Caco-2 (cell line): ENCODE data around the gene ATG14. TPM values are rescaled to one million over a fixed set of nuclear protein-coding genes. Genes with fewer than 3 reads are reported as not detected.

Experiments
- BruUV-seq: library from RNA; stranded (reverse); fragments of 400-500 nt; replicated peaks from 2 replicates; lab custom pipeline; 2021; lab: Mats Ljungman, UMichigan
- CTCF ChIA-PET: fragments of 300-600 bp; sonication (Branson Sonifier 250); formaldehyde crosslinking; loops from one replicate; lab custom pipeline; 2022; ENCODE audit warnings: antibody characterized with exemption; lab: Charles Lee
- POLR2A ChIA-PET: fragments of 300-600 bp; sonication (Branson Sonifier 250); formaldehyde crosslinking; loops from one replicate; lab custom pipeline; 2022; ENCODE audit warnings: antibody characterized with exemption; lab: Charles Lee
- DNase-seq, 2 experiments: peaks; one replicate each; pipeline versions ENCODE4 v3.0.0 to v3.0.0-alpha.2; 2020 to 2022
- H3K27me3 ChIP-seq: replicated peaks from 2 replicates; pipeline ENCODE4 v1.6.0; 2011; ENCODE audit warnings: low read length; ENCODE audit not compliant: control insufficient read depth, insufficient read depth
- H3K36me3 ChIP-seq: 2 replicates; pipeline ENCODE4 v1.5.1; 2011; ENCODE audit warnings: low read length; ENCODE audit not compliant: control insufficient read depth, insufficient read depth
- H3K4me1 ChIP-seq: fragments of 250-450 bp; sonication (Bioruptor Pico); 2 replicates; pipeline ENCODE4 v1.5.1; 2020; ENCODE audit warnings: mild to moderate bottlenecking
- H3K4me3 ChIP-seq: 2 replicates; pipeline ENCODE4 v1.5.1; 2011; ENCODE audit warnings: low read depth, mild to moderate bottlenecking, control low read depth, low read length
- H3K9me3 ChIP-seq: fragments of 250-450 bp; sonication (Bioruptor Pico); 2 replicates; pipeline ENCODE4 v1.5.1; 2020; ENCODE audit warnings: mild to moderate bottlenecking, moderate library complexity
- H3K27ac Mint-ChIP-seq: one replicate; pipeline ENCODE4 v1.8.0; 2022; ENCODE audit warnings: mixed read lengths; ENCODE audit not compliant: unreplicated experiment
- H3K27me3 Mint-ChIP-seq: one replicate; pipeline ENCODE4 v1.8.0; 2022; ENCODE audit warnings: mixed read lengths; ENCODE audit not compliant: insufficient read depth, unreplicated experiment
- H3K36me3 Mint-ChIP-seq: one replicate; pipeline ENCODE4 v1.8.0; 2022; ENCODE audit warnings: mild to moderate bottlenecking, mixed read lengths; ENCODE audit not compliant: insufficient read depth, unreplicated experiment
- H3K4me1 Mint-ChIP-seq: one replicate; pipeline ENCODE4 v1.8.0; 2022; ENCODE audit warnings: low read depth, mixed read lengths; ENCODE audit not compliant: unreplicated experiment
- H3K4me3 Mint-ChIP-seq: one replicate; pipeline ENCODE4 v1.8.0; 2022; ENCODE audit warnings: mild to moderate bottlenecking, moderate library complexity, mixed read lengths; ENCODE audit not compliant: unreplicated experiment
- H3K9me3 Mint-ChIP-seq: one replicate; pipeline ENCODE4 v1.8.0; 2022; ENCODE audit warnings: mixed read lengths; ENCODE audit not compliant: unreplicated experiment
- CTCF ChIP-seq, 2 experiments: fragments of 200-600 bp in 1 of 2; IDR thresholded peaks; 1 replicate in 1 of 2; 2 replicates in 1 of 2; pipeline versions ENCODE4 v1.5.1 to v1.8.0; 2011 to 2022; ENCODE audit warnings: antibody characterized with exemption in 1 of 2, control low read depth in 1 of 2, inconsistent platforms in 1 of 2, low read depth in 1 of 2, low read length in 1 of 2, mild to moderate bottlenecking in 1 of 2, moderate library complexity in 1 of 2; ENCODE audit not compliant: insufficient read depth in 1 of 2, severe bottlenecking in 1 of 2, unreplicated experiment in 1 of 2
- intact Hi-C: fragments of 100-400 bp; cut with micrococcal nuclease; formaldehyde crosslinking; loops from one replicate; pipeline ENCODE4 v1.10.0; 2022; ENCODE audit not compliant: unreplicated experiment
- total RNA-seq: library from RNA; stranded (reverse); gene quantifications from 2 replicates; pipeline ENCODE4 v1.2.3, GENCODE V29; 2022

The ATG14 gene
- total RNA-seq, 1 experiment from 2014 or later = 13.1 TPM

GRCh38 chr14:55374771-55375170 lies 36.9 kb downstream of the ATG14 start:
- no peak for TF ChIP-seq CTCF (IDR thresholded peaks at IDR 0.05; ENCODE audit: insufficient read depth in 1 of 2, low read depth in 1 of 2, low read length in 1 of 2, severe bottlenecking in 1 of 2, unreplicated experiment in 1 of 2)
- no peak for DNase-seq
- Histone ChIP-seq H3K36me3 (no peaks in the 10 kb centered on the region; the same call in 1 of the 2 replicates), H3K4me1 (no peaks in the 10 kb centered on the region), H3K9me3 (no peaks in the 10 kb centered on the region), H3K4me3 (no peak overlapping the region), H3K27me3 (no peaks in the 10 kb centered on the region)
- peaks cover 29% of the 10 kb centered on the region for H3K36me3 Mint-ChIP-seq
- no peaks in the 10 kb centered on the region for H3K27me3 Mint-ChIP-seq
- H3K4me3 Mint-ChIP-seq = no peak overlapping the region
- CTCF ChIA-PET = no interaction called here
- POLR2A ChIA-PET = no interaction called here
- H3K4me1 Mint-ChIP-seq = no peaks in the 10 kb centered on the region
- intact Hi-C loops = no loop called here
- H3K27ac Mint-ChIP-seq = no peak overlapping the region
- H3K9me3 Mint-ChIP-seq = no peaks in the 10 kb centered on the region
- BruUV-seq = no TSS peak

GRCh38 chr14:55373784-55374705 lies 37.6 kb downstream of the ATG14 start:
- H3K4me3 ChIP-seq = no peak overlapping the region
- no peak for TF ChIP-seq CTCF (IDR thresholded peaks at IDR 0.05; ENCODE audit: insufficient read depth in 1 of 2, low read depth in 1 of 2, low read length in 1 of 2, severe bottlenecking in 1 of 2, unreplicated experiment in 1 of 2)
- Mint-ChIP-seq H3K27ac (no peak overlapping the region), H3K27me3 (no peaks in the 10 kb centered on the region), H3K4me3 (no peak overlapping the region), H3K9me3 (no peaks in the 10 kb centered on the region), H3K4me1 (no peaks in the 10 kb centered on the region), H3K36me3 (peaks cover 36% of the 10 kb centered on the region)
- no peaks in the 10 kb centered on the region; the same call in 1 of the 2 replicates for H3K36me3 ChIP-seq
- no peaks in the 10 kb centered on the region for H3K27me3 ChIP-seq
- no TSS peak for BruUV-seq
- intact Hi-C loops = no loop called here
- no peak for DNase-seq
- ChIA-PET CTCF (no interaction called here), POLR2A (no interaction called here)
- H3K4me1 ChIP-seq = no peaks in the 10 kb centered on the region
- H3K9me3 ChIP-seq = no peaks in the 10 kb centered on the region

- POLR2A ChIA-PET = no interaction called here
- no peak for DNase-seq
- intact Hi-C loops = no loop called here
Measured at GRCh38 chr14:55372825-55373224, 38.8 kb downstream of the ATG14 start.

More at GRCh38 chr14:55372825-55373224, 38.8 kb downstream of the ATG14 start:
- Histone ChIP-seq H3K4me1 (no peaks in the 10 kb centered on the region), H3K4me3 (no peak overlapping the region), H3K36me3 (no peaks in the 10 kb centered on the region; the same call in 1 of the 2 replicates), H3K9me3 (no peaks in the 10 kb centered on the region), H3K27me3 (no peaks in the 10 kb centered on the region)
- Mint-ChIP-seq H3K27ac (no peak overlapping the region), H3K4me3 (no peak overlapping the region), H3K4me1 (no peaks in the 10 kb centered on the region), H3K27me3 (no peaks in the 10 kb centered on the region), H3K9me3 (no peaks in the 10 kb centered on the region), H3K36me3 (peaks cover 43% of the 10 kb centered on the region)
- no TSS peak for BruUV-seq
- TF ChIP-seq CTCF (IDR thresholded peaks at IDR 0.05; ENCODE audit: insufficient read depth in 1 of 2, low read depth in 1 of 2, low read length in 1 of 2, severe bottlenecking in 1 of 2, unreplicated experiment in 1 of 2) = no peak
- CTCF ChIA-PET = no interaction called here
